GM12875 (cell line): ENCODE results near the gene HTR6.

Experiments
- H3K4me3 ChIP-seq: one replicate; pipeline ENCODE4 v1.5.1; 2011; ENCODE audit warnings: low read depth, low read length, control low read depth
- TF ChIP-seq, protein P1 (sequence below): IDR thresholded peaks from 2 replicates; pipeline ENCODE4 v1.5.1; 2011; ENCODE audit warnings: low read depth, mild to moderate bottlenecking, control low read depth, inconsistent platforms, low read length, moderate library complexity, borderline replicate concordance; ENCODE audit not compliant: insufficient read depth

The HTR6 gene

GRCh38 chr1:19651141-19651737 is 13.4 kb upstream of the HTR6 start:
- H3K4me3 ChIP-seq: no peak overlapping the region
- TF ChIP-seq, protein P1, sequence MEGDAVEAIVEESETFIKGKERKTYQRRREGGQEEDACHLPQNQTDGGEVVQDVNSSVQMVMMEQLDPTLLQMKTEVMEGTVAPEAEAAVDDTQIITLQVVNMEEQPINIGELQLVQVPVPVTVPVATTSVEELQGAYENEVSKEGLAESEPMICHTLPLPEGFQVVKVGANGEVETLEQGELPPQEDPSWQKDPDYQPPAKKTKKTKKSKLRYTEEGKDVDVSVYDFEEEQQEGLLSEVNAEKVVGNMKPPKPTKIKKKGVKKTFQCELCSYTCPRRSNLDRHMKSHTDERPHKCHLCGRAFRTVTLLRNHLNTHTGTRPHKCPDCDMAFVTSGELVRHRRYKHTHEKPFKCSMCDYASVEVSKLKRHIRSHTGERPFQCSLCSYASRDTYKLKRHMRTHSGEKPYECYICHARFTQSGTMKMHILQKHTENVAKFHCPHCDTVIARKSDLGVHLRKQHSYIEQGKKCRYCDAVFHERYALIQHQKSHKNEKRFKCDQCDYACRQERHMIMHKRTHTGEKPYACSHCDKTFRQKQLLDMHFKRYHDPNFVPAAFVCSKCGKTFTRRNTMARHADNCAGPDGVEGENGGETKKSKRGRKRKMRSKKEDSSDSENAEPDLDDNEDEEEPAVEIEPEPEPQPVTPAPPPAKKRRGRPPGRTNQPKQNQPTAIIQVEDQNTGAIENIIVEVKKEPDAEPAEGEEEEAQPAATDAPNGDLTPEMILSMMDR: peak; percentile 78

GRCh38 chr1:19654386-19654785 is 10.3 kb upstream of the HTR6 start:
- TF ChIP-seq, protein P1: no peak
- H3K4me3 ChIP-seq: no peak overlapping the region

DNA sequence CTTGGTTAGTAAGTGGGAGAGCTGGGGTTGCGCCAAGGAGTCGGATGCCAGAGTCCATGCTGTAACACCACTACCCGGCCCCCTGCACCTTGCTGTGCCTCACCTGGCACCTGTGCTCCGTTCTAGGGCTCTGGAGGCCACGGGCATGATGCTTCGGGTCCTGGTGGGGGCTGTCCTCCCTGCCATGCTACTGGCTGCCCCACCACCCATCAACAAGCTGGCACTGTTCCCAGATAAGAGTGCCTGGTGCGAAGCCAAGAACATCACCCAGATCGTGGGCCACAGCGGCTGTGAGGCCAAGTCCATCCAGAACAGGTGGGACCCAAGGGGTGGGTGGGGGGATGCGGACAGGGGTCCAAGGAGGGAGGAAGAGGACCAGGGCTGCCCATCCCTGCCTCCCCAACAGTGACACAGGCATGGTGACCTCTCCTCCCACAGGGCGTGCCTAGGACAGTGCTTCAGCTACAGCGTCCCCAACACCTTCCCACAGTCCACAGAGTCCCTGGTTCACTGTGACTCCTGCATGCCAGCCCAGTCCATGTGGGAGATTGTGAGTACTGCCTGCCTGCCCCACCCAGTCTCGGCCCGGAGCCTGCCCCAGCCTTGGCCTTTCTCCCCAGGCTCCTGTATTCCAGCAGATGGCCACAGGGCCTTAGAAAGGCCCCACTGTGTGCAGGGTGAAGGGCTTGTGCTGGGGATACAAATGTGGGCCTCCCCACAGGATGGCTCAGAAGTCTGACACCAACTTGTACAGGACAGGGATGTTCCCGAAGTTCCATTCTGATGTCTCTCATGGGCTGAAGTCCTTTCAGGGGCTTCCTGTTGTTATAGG is 9.6 kb upstream of the HTR6 start:
- no peak overlapping the region for H3K4me3 ChIP-seq
- TF ChIP-seq, protein P1: no peak

DNA sequence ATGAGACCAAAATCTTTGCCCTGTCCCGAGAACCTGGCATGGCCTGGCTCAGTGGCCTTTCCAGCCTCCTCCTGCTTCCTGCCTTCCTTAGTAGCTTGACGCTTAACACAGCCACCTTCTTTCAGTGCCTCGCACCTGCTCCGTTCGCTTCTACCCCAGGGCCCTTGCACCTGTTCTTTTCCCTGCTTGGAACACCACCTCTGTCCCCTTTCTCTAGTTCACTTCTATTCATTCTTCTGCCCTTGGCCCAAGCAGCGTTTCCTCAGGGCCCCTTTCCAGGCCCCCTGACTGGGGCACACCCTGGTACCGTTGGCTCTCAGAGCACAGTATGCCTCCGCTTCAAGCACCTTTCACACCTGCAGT is 9.0 kb upstream of the HTR6 start:
- H3K4me3 ChIP-seq: no peak overlapping the region
- TF ChIP-seq, protein P1: no peak

GRCh38 chr1:19656134-19656779 is 8.4 kb upstream of the HTR6 start:
- H3K4me3 ChIP-seq: no peak overlapping the region
- TF ChIP-seq, protein P1: no peak

- TF ChIP-seq, protein P1: no peak
- H3K4me3 ChIP-seq: no peak overlapping the region
Measured at GRCh38 chr1:19656780-19657466, 7.8 kb upstream of the HTR6 start.
